Liver (tissue), 9 donors: ENCODE results near the gene FRYL. TPM values are rescaled to one million over a fixed set of nuclear protein-coding genes. Genes with fewer than 3 reads are reported as not detected.

ENCODE experiments used
- DNase-seq: peaks from one replicate; pipeline ENCODE4 v3.0.0-alpha.2; 2017; ENCODE audit warnings: low spot score
- H3K27ac ChIP-seq, 2 donors: one replicate each; pipeline ENCODE4 v1.7.0; 2013; ENCODE audit warnings: inconsistent platforms in 2 of 2, low read length in 2 of 2, control low read depth in 1 of 2, low read depth in 1 of 2, mild to moderate bottlenecking in 1 of 2
- H3K27me3 ChIP-seq, 4 donors: one replicate each; pipeline versions ENCODE4 v1.6.1 to v1.7.0; 2013; ENCODE audit warnings: low read length in 3 of 4, inconsistent platforms in 1 of 4, mild to moderate bottlenecking in 1 of 4, moderate library complexity in 1 of 4; ENCODE audit not compliant: control insufficient read depth in 4 of 4, insufficient read depth in 4 of 4
- H3K36me3 ChIP-seq, 4 donors: one replicate each; pipeline versions ENCODE4 v1.6.1 to v1.7.0; 2013; ENCODE audit warnings: low read length in 3 of 4, mild to moderate bottlenecking in 3 of 4, low read depth in 1 of 4, moderate library complexity in 1 of 4; ENCODE audit not compliant: control insufficient read depth in 4 of 4, insufficient read depth in 3 of 4
- H3K4me1 ChIP-seq, 4 donors: one replicate each; pipeline versions ENCODE4 v1.6.1 to v1.7.0; 2013; ENCODE audit warnings: low read length in 3 of 4, mild to moderate bottlenecking in 3 of 4, moderate library complexity in 1 of 4; ENCODE audit not compliant: control insufficient read depth in 4 of 4, insufficient read depth in 4 of 4
- H3K4me3 ChIP-seq, 3 donors: one replicate each; pipeline versions ENCODE4 v1.6.1 to v1.7.0; 2013; ENCODE audit warnings: low read length in 3 of 3, control low read depth in 1 of 3, low read depth in 1 of 3, mild to moderate bottlenecking in 1 of 3
- H3K9ac ChIP-seq, 2 donors: one replicate each; pipeline ENCODE4 v1.7.0; 2013; ENCODE audit warnings: low read length in 2 of 2, mild to moderate bottlenecking in 2 of 2, moderate library complexity in 2 of 2, control low read depth in 1 of 2, low read depth in 1 of 2
- H3K9me3 ChIP-seq, 4 donors: one replicate each; pipeline versions ENCODE4 v1.6.1 to v1.7.0; 2013; ENCODE audit warnings: low read length in 3 of 4; ENCODE audit not compliant: control insufficient read depth in 4 of 4
- FOXA1 ChIP-seq: IDR thresholded peaks from 2 replicates; pipeline ENCODE4 v1.6.1; 2016; ENCODE audit warnings: antibody characterized with exemption
- FOXA2 ChIP-seq: IDR thresholded peaks from 2 replicates; pipeline ENCODE4 v1.6.1; 2016; ENCODE audit warnings: antibody characterized with exemption
- SP1 ChIP-seq: IDR thresholded peaks from 2 replicates; pipeline ENCODE4 v1.6.1; 2018; ENCODE audit warnings: antibody characterized with exemption, mild to moderate bottlenecking
- TAF1 ChIP-seq: conservative IDR thresholded peaks from 2 replicates; pipeline ENCODE4 v1.6.1; 2016; ENCODE audit warnings: antibody characterized with exemption, mild to moderate bottlenecking
- YY1 ChIP-seq: IDR thresholded peaks from 2 replicates; pipeline ENCODE4 v1.6.1; 2016; ENCODE audit warnings: antibody characterized with exemption, mild to moderate bottlenecking
- polyA plus RNA-seq, 2 donors: library from polyadenylated mRNA; stranded (reverse) in 1 of 2; unstranded in 1 of 2; fragments of 200-250 nt in 1 of 2; fragments of >200 nt in 1 of 2; fragmentation: Nextera tagmentation in 1 of 2; extraction: Ambion mirVana in 1 of 2; gene quantifications; one replicate each; pipeline versions ENCODE4 v1.2.1 to v1.2.3, GENCODE V29; 2013 to 2015
- total RNA-seq, 2 donors: library from RNA; depleted of rRNA; stranded (reverse); fragments of >200 nt; gene quantifications; one replicate each; pipeline ENCODE4 v1.2.3, GENCODE V29; 2014
- TF ChIP-seq, protein P1 (sequence below): IDR thresholded peaks from 2 replicates; pipeline ENCODE4 v1.6.1; 2016; ENCODE audit warnings: antibody characterized with exemption, mild to moderate bottlenecking
- TF ChIP-seq, protein P2 (sequence below): IDR thresholded peaks from 2 replicates; pipeline ENCODE4 v1.6.1; 2016; ENCODE audit warnings: antibody characterized with exemption
- TF ChIP-seq, protein P3 (sequence below): IDR thresholded peaks from 2 replicates; pipeline ENCODE4 v1.6.1; 2016; ENCODE audit warnings: antibody characterized with exemption
- TF ChIP-seq, protein P4 (sequence below): IDR thresholded peaks from 2 replicates; pipeline ENCODE4 v1.6.1; 2016; ENCODE audit warnings: antibody characterized with exemption
- donor health status: healthy.
- donor health status: healthy.
- donor health status: healthy.
- donor health status: healthy.
- donor health status: healthy.

FRYL gene
- total and polyA plus RNA-seq, 4 donors, result 5.3 to 79.0 (median 27.2) TPM

DNA sequence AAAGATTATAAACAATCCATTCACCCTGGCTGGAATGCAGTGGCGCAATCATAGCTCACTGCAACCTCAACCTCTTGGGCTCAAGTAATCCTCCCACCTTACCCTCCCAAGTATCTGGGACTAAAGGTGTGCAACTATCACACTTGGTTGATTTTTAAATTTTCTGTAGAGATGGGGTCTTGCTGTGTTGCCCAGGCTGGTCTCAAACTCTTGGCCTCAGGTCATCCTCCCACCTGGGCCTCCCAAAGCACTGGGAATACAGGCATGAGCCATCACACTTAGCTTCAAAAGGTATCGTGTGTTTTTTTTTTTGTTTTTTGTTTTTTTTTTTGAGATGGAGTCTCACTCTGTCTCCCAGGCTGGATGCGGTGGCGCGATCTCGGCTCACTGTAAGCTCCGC is 71.5 kb downstream of the FRYL start (continued):
- TF ChIP-seq, protein P1, sequence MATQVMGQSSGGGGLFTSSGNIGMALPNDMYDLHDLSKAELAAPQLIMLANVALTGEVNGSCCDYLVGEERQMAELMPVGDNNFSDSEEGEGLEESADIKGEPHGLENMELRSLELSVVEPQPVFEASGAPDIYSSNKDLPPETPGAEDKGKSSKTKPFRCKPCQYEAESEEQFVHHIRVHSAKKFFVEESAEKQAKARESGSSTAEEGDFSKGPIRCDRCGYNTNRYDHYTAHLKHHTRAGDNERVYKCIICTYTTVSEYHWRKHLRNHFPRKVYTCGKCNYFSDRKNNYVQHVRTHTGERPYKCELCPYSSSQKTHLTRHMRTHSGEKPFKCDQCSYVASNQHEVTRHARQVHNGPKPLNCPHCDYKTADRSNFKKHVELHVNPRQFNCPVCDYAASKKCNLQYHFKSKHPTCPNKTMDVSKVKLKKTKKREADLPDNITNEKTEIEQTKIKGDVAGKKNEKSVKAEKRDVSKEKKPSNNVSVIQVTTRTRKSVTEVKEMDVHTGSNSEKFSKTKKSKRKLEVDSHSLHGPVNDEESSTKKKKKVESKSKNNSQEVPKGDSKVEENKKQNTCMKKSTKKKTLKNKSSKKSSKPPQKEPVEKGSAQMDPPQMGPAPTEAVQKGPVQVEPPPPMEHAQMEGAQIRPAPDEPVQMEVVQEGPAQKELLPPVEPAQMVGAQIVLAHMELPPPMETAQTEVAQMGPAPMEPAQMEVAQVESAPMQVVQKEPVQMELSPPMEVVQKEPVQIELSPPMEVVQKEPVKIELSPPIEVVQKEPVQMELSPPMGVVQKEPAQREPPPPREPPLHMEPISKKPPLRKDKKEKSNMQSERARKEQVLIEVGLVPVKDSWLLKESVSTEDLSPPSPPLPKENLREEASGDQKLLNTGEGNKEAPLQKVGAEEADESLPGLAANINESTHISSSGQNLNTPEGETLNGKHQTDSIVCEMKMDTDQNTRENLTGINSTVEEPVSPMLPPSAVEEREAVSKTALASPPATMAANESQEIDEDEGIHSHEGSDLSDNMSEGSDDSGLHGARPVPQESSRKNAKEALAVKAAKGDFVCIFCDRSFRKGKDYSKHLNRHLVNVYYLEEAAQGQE, result no peak
- TF ChIP-seq, protein P2, sequence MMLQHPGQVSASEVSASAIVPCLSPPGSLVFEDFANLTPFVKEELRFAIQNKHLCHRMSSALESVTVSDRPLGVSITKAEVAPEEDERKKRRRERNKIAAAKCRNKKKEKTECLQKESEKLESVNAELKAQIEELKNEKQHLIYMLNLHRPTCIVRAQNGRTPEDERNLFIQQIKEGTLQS, result no peak
- no peak for TF ChIP-seq FOXA2

DNA sequence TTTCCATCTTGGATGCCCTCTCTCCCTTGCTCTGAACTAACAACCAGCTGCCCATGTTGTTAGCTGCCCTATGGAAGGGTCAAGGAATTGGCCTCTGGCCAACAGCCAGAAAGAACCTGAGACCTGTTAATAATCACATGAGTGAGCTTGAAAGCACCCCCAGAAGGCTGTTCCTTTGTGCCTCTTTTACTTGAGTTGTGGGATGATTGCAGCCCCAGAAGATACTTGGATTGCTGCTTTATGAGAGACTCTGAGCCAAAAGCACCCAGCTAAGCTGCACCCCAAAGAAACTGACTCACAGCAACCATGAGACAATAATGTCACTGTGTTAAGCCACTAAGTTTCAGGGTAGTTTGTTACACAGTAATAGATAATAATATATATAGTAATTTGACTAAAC is 73.3 kb downstream of the FRYL start:
- no peak for DNase-seq

More for the DNA sequence above, 73.3 kb downstream of the FRYL start:
- peaks cover 0 to 4% (median 1%) of the 10 kb centered on the region in 4 donors for H3K36me3 ChIP-seq
- TF ChIP-seq, protein P1, result no peak
- no peak for TF ChIP-seq TAF1
- no peak for TF ChIP-seq YY1
- TF ChIP-seq FOXA1, result no peak
- no peak for TF ChIP-seq SP1
- TF ChIP-seq, protein P3, sequence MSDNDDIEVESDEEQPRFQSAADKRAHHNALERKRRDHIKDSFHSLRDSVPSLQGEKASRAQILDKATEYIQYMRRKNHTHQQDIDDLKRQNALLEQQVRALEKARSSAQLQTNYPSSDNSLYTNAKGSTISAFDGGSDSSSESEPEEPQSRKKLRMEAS, result no peak
- TF ChIP-seq, protein P4, sequence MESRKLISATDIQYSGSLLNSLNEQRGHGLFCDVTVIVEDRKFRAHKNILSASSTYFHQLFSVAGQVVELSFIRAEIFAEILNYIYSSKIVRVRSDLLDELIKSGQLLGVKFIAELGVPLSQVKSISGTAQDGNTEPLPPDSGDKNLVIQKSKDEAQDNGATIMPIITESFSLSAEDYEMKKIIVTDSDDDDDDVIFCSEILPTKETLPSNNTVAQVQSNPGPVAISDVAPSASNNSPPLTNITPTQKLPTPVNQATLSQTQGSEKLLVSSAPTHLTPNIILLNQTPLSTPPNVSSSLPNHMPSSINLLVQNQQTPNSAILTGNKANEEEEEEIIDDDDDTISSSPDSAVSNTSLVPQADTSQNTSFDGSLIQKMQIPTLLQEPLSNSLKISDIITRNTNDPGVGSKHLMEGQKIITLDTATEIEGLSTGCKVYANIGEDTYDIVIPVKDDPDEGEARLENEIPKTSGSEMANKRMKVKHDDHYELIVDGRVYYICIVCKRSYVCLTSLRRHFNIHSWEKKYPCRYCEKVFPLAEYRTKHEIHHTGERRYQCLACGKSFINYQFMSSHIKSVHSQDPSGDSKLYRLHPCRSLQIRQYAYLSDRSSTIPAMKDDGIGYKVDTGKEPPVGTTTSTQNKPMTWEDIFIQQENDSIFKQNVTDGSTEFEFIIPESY, result no peak
- TF ChIP-seq, protein P2, result no peak
- H3K4me3 ChIP-seq, result no peak overlapping the region
- H3K27me3 ChIP-seq, result no peaks in the 10 kb centered on the region
- no peaks in the 10 kb centered on the region for H3K4me1 ChIP-seq
- H3K9ac ChIP-seq, result no peak overlapping the region
- H3K9me3 ChIP-seq, result no peaks in the 10 kb centered on the region
- no peak overlapping the region for H3K27ac ChIP-seq
